ENCODE measurements around the gene ZFYVE16.

The ZFYVE16 gene

GRCh38 chr5:80409367-80409966, 1.6 kb downstream of the ZFYVE16 start:
- Histone ChIP-seq H3K27ac (ENCODE audit: low read length) (no peak overlapping the region), H3K4me3 (ENCODE audit: low read length) (no peak overlapping the region), H2AFZ (ENCODE audit: low read length) (no peak overlapping the region), H3K9me3 (replicated peaks; ENCODE audit: insufficient read depth, low read length) (no peaks in the 10 kb centered on the region), H3K4me2 (ENCODE audit: low read depth, low read length) (peak overlapping the region; percentile 66), H3F3A (ENCODE audit: insufficient read depth, low read length) (peaks cover 8% of the 10 kb centered on the region; the same call in 1 of the 2 replicates), H3K36me3 (replicated peaks; ENCODE audit: insufficient read depth, low read length) (no peaks in the 10 kb centered on the region), H3K79me2 (ENCODE audit: low read length) (peaks cover 37% of the 10 kb centered on the region), H3K9me2 (replicated peaks; ENCODE audit: insufficient read depth, low read length) (no peaks in the 10 kb centered on the region), H4K20me1 (ENCODE audit: insufficient read depth, low read length) (no peaks in the 10 kb centered on the region), H3K9ac (ENCODE audit: low read length) (no peak overlapping the region), H3K27me3 (replicated peaks; ENCODE audit: insufficient read depth, low read length) (no peaks in the 10 kb centered on the region), H3K4me1 (ENCODE audit: low read length) (peaks cover 6% of the 10 kb centered on the region; the same call in 1 of the 2 replicates)
- DNase-seq = no peak
- TF ChIP-seq EZH2 (optimal IDR thresholded peaks at IDR 0.05; ENCODE audit: low read depth, low read length) (no peak), EZH2phosphoT487 (IDR thresholded peaks at IDR 0.05; ENCODE audit: low read length) (no peak), CTCF (IDR thresholded peaks at IDR 0.05; ENCODE audit: low read length) (no peak)

- Histone ChIP-seq H3K27ac (ENCODE audit: low read length) (no peak overlapping the region), H3F3A (ENCODE audit: insufficient read depth, low read length) (peaks cover 8% of the 10 kb centered on the region; the same call in 1 of the 2 replicates), H2AFZ (ENCODE audit: low read length) (no peak overlapping the region), H3K27me3 (replicated peaks; ENCODE audit: insufficient read depth, low read length) (no peaks in the 10 kb centered on the region), H3K4me1 (ENCODE audit: low read length) (peaks cover 6% of the 10 kb centered on the region; the same call in 1 of the 2 replicates), H3K9me3 (replicated peaks; ENCODE audit: insufficient read depth, low read length) (no peaks in the 10 kb centered on the region), H3K9ac (ENCODE audit: low read length) (no peak overlapping the region), H4K20me1 (ENCODE audit: insufficient read depth, low read length) (no peaks in the 10 kb centered on the region), H3K4me2 (ENCODE audit: low read depth, low read length) (no peak overlapping the region), H3K36me3 (replicated peaks; ENCODE audit: insufficient read depth, low read length) (no peaks in the 10 kb centered on the region), H3K79me2 (ENCODE audit: low read length) (peaks cover 37% of the 10 kb centered on the region), H3K9me2 (replicated peaks; ENCODE audit: insufficient read depth, low read length) (no peaks in the 10 kb centered on the region), H3K4me3 (ENCODE audit: low read length) (no peak overlapping the region)
- no peak for DNase-seq
- TF ChIP-seq CTCF (IDR thresholded peaks at IDR 0.05; ENCODE audit: low read length) = no peak
- TF ChIP-seq EZH2phosphoT487 (IDR thresholded peaks at IDR 0.05; ENCODE audit: low read length) = no peak
- TF ChIP-seq EZH2 (optimal IDR thresholded peaks at IDR 0.05; ENCODE audit: low read depth, low read length) = no peak
Measured at GRCh38 chr5:80411589-80412219, 3.8 kb downstream of the ZFYVE16 start.

GRCh38 chr5:80414113-80414512, 6.2 kb downstream of the ZFYVE16 start:
- H3K4me3 ChIP-seq (ENCODE audit: low read length) = no peak overlapping the region
- no peak overlapping the region for H3K4me2 ChIP-seq (ENCODE audit: low read depth, low read length)
- no peak overlapping the region for H3K9ac ChIP-seq (ENCODE audit: low read length)
- H3F3A ChIP-seq (ENCODE audit: insufficient read depth, low read length) = no peaks in the 10 kb centered on the region
- DNase-seq = no peak
- no peak overlapping the region for H2AFZ ChIP-seq (ENCODE audit: low read length)
- H4K20me1 ChIP-seq (ENCODE audit: insufficient read depth, low read length) = no peaks in the 10 kb centered on the region
- H3K27me3 ChIP-seq (replicated peaks; ENCODE audit: insufficient read depth, low read length) = no peaks in the 10 kb centered on the region
- no peaks in the 10 kb centered on the region for H3K9me2 ChIP-seq (replicated peaks; ENCODE audit: insufficient read depth, low read length)
- no peaks in the 10 kb centered on the region for H3K36me3 ChIP-seq (replicated peaks; ENCODE audit: insufficient read depth, low read length)
- H3K27ac ChIP-seq (ENCODE audit: low read length) = no peak overlapping the region
- peaks cover 1% of the 10 kb centered on the region; the same call in 1 of the 2 replicates for H3K4me1 ChIP-seq (ENCODE audit: low read length)
- TF ChIP-seq EZH2 (optimal IDR thresholded peaks at IDR 0.05; ENCODE audit: low read depth, low read length) = no peak
- TF ChIP-seq EZH2phosphoT487 (IDR thresholded peaks at IDR 0.05; ENCODE audit: low read length) = no peak
- TF ChIP-seq CTCF (IDR thresholded peaks at IDR 0.05; ENCODE audit: low read length) = no peak
- H3K9me3 ChIP-seq (replicated peaks; ENCODE audit: insufficient read depth, low read length) = no peaks in the 10 kb centered on the region
- H3K79me2 ChIP-seq (ENCODE audit: low read length) = peaks cover 31% of the 10 kb centered on the region

Data from MM.1S (cell line).